NB4 (cell line): ENCODE results near the gene SPSB3.

Experiments used
- POLR2A ChIP-seq: IDR thresholded peaks from 2 replicates; pipeline ENCODE4 v1.6.1; 2011; ENCODE audit warnings: mild to moderate bottlenecking; ENCODE audit not compliant: insufficient read length; ENCODE audit errors: extremely low read depth
- TF ChIP-seq, protein P1 (sequence below): IDR thresholded peaks from one replicate; pipeline ENCODE4 v1.5.1; 2012; ENCODE audit warnings: low read depth, low read length

DNA sequence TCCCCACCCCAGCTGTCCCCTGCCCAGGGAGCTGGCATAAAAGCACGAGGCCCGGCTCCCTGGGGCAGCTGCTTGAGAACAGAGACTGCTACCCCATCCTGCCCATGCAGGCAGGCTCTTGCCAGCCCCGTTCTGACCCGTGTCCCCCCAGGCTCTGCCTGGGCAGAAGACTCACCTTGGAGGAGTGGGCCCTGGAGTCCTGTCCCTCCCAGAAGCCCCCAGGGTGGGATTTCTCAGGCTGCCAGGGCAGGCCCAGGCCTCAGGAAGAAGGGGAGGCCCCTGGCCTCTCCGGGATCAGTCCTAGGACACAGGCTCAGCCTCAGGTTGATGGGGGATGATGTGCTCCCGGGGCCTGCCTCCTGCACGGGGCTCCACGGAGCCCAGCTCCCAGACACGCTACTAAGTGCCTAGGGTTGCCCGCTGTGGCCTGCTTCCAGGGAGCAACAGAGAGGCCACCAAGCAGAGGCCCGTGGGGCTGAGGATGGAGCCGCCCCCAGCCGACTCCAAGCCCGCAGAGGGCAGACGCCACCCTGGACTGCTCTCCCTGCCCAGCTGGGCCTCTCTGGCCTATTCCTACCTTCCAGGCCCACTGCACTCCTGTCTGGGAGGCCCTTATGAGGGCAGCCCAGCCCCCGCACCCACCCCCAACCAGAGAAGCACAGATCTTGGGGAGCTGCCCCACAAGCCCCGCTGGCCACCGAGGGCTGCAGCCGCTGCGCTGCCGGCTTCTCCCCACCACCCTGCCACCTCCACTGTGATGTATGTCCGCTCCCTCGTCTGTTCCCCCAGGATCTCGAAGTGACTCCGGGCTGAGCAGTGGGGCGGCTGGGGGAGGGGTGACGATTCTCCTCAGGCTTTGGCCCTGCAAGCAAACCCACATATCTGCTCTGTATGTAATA lies 12.7 kb downstream of the SPSB3 start:
- TF ChIP-seq, protein P1, sequence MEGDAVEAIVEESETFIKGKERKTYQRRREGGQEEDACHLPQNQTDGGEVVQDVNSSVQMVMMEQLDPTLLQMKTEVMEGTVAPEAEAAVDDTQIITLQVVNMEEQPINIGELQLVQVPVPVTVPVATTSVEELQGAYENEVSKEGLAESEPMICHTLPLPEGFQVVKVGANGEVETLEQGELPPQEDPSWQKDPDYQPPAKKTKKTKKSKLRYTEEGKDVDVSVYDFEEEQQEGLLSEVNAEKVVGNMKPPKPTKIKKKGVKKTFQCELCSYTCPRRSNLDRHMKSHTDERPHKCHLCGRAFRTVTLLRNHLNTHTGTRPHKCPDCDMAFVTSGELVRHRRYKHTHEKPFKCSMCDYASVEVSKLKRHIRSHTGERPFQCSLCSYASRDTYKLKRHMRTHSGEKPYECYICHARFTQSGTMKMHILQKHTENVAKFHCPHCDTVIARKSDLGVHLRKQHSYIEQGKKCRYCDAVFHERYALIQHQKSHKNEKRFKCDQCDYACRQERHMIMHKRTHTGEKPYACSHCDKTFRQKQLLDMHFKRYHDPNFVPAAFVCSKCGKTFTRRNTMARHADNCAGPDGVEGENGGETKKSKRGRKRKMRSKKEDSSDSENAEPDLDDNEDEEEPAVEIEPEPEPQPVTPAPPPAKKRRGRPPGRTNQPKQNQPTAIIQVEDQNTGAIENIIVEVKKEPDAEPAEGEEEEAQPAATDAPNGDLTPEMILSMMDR: no peak
- no peak for TF ChIP-seq POLR2A
